ENCODE data around the gene UQCRC1.

UQCRC1 gene

GRCh38 chr3:48576647-48577046 lies 32.8 kb downstream of the UQCRC1 start:
- H3K27ac ChIP-seq = no peak overlapping the region
- no peak for TF ChIP-seq CTCF (conservative IDR thresholded peaks at IDR 0.05)

GRCh38 chr3:48575366-48575765 lies 34.1 kb downstream of the UQCRC1 start:
- no peak for TF ChIP-seq CTCF (conservative IDR thresholded peaks at IDR 0.05)
- no peak overlapping the region for H3K27ac ChIP-seq

GRCh38 chr3:48573973-48574585 lies 35.4 kb downstream of the UQCRC1 start:
- H3K27ac ChIP-seq = no peak overlapping the region
- TF ChIP-seq CTCF (conservative IDR thresholded peaks at IDR 0.05) = no peak

- H3K27ac ChIP-seq = no peak overlapping the region
- no peak for TF ChIP-seq CTCF (conservative IDR thresholded peaks at IDR 0.05)
Measured at GRCh38 chr3:48572517-48572916, 36.9 kb downstream of the UQCRC1 start.

GRCh38 chr3:48571938-48572337 lies 37.5 kb downstream of the UQCRC1 start:
- TF ChIP-seq CTCF (conservative IDR thresholded peaks at IDR 0.05) = no peak
- H3K27ac ChIP-seq = no peak overlapping the region

- no peak for TF ChIP-seq CTCF (conservative IDR thresholded peaks at IDR 0.05)
- no peak overlapping the region for H3K27ac ChIP-seq
Measured at GRCh38 chr3:48569808-48570450, 39.5 kb downstream of the UQCRC1 start.

GRCh38 chr3:48569400-48569799 lies 40.0 kb downstream of the UQCRC1 start:
- H3K27ac ChIP-seq = no peak overlapping the region
- no peak for TF ChIP-seq CTCF (conservative IDR thresholded peaks at IDR 0.05)
